Neural cell (in vitro differentiated cells): ENCODE results near the gene UBE2L3. TPM values are rescaled to one million over a fixed set of nuclear protein-coding genes. Genes with fewer than 3 reads are reported as not detected.

ENCODE experiments used
- H2AFZ ChIP-seq: fragments of 200-600, 300-800 bp; sonication (generic), shearing (Covaris generic); 2 replicates; pipeline ENCODE4 v1.6.0; 2014; ENCODE audit warnings: low read depth, mild to moderate bottlenecking, antibody characterized with exemption, low read length, moderate library complexity
- H3F3A ChIP-seq: fragments of 200-600 bp; shearing (Covaris generic); 2 replicates; pipeline ENCODE4 v1.6.1; 2016; ENCODE audit warnings: mild to moderate bottlenecking, moderate library complexity, mixed read lengths, antibody characterized with exemption, low read length; ENCODE audit not compliant: insufficient read depth, poor library complexity, severe bottlenecking
- H3K27ac ChIP-seq: fragments of 200-600, 300-800 bp; sonication (generic), shearing (Covaris generic); 2 replicates; pipeline ENCODE4 v1.5.1; 2014; ENCODE audit warnings: mild to moderate bottlenecking, low read length, moderate library complexity
- H3K27me3 ChIP-seq: fragments of 300-800, 200-600 bp; sonication (generic), shearing (Covaris generic); 2 replicates; pipeline ENCODE4 v1.6.0; 2014; ENCODE audit warnings: mild to moderate bottlenecking, low read depth, low read length, moderate library complexity; ENCODE audit not compliant: insufficient read depth
- H3K36me3 ChIP-seq: fragments of 300-800, 200-600 bp; sonication (generic), shearing (Covaris generic); 2 replicates; pipeline ENCODE4 v1.5.1; 2014; ENCODE audit warnings: mild to moderate bottlenecking, antibody characterized with exemption, low read length, moderate library complexity; ENCODE audit not compliant: insufficient read depth
- H3K4me2 ChIP-seq: fragments of 300-800, 200-600 bp; sonication (generic), shearing (Covaris generic); 2 replicates; pipeline ENCODE4 v1.6.0; 2014; ENCODE audit warnings: mild to moderate bottlenecking, low read length
- H3K4me3 ChIP-seq: fragments of 300-800, 200-600 bp; sonication (generic), shearing (Covaris generic); 2 replicates; pipeline ENCODE4 v1.5.1; 2014; ENCODE audit warnings: mild to moderate bottlenecking, low read length, moderate library complexity
- H3K79me2 ChIP-seq: fragments of 200-600 bp; shearing (Covaris generic); replicated peaks from 2 replicates; pipeline ENCODE4 v1.6.0; 2014; ENCODE audit warnings: mild to moderate bottlenecking, low read length, moderate library complexity; ENCODE audit not compliant: insufficient read depth
- H3K9ac ChIP-seq: fragments of 300-800, 200-600 bp; sonication (generic), shearing (Covaris generic); 2 replicates; pipeline ENCODE4 v1.6.1; 2016; ENCODE audit warnings: mild to moderate bottlenecking, low read length, mixed read lengths
- H3K9me2 ChIP-seq: fragments of 200-600 bp; shearing (Covaris generic); 2 replicates; pipeline ENCODE4 v1.6.1; 2016; ENCODE audit warnings: mild to moderate bottlenecking, low read length, mixed read lengths; ENCODE audit not compliant: insufficient read depth
- H3K9me3 ChIP-seq: fragments of 200-600, 300-800 bp; sonication (generic), shearing (Covaris generic); 2 replicates; pipeline ENCODE4 v1.6.1; 2016; ENCODE audit warnings: mild to moderate bottlenecking, mixed run types, low read length, moderate library complexity, mixed read lengths
- H4K20me1 ChIP-seq: fragments of 200-600 bp; shearing (Covaris generic); 2 replicates; pipeline ENCODE4 v1.6.1; 2016; ENCODE audit warnings: mild to moderate bottlenecking, mixed run types; ENCODE audit not compliant: insufficient read depth
- EP300 ChIP-seq: fragments of 450-650 bp; conservative IDR thresholded peaks from 2 replicates; pipeline ENCODE4 v1.6.1; 2014; ENCODE audit warnings: antibody characterized with exemption, mild to moderate bottlenecking, moderate library complexity; ENCODE audit not compliant: poor library complexity, severe bottlenecking
- EZH2 ChIP-seq: fragments of 200-600, 300-800 bp; shearing (Covaris generic), sonication (generic); IDR thresholded peaks from 2 replicates; pipeline ENCODE4 v1.6.1; 2014; ENCODE audit warnings: antibody characterized with exemption, low read length, borderline replicate concordance, mild to moderate bottlenecking; ENCODE audit not compliant: insufficient read depth, poor library complexity, severe bottlenecking
- MXI1 ChIP-seq: fragments of 450-650 bp; conservative IDR thresholded peaks from 2 replicates; pipeline ENCODE4 v1.6.1; 2014; ENCODE audit warnings: antibody characterized with exemption, mild to moderate bottlenecking; ENCODE audit not compliant: poor library complexity, severe bottlenecking
- POLR2AphosphoS5 ChIP-seq: IDR thresholded peaks from 2 replicates; pipeline ENCODE4 v1.6.1; 2012
- RAD21 ChIP-seq: fragments of 450-650 bp; conservative IDR thresholded peaks from 2 replicates; pipeline ENCODE4 v1.6.1; 2014; ENCODE audit warnings: antibody characterized with exemption, mild to moderate bottlenecking, moderate library complexity
- REST ChIP-seq: IDR thresholded peaks from 2 replicates; pipeline ENCODE4 v1.6.1; 2012; ENCODE audit warnings: borderline replicate concordance
- SMC3 ChIP-seq: fragments of 450-650 bp; conservative IDR thresholded peaks from 2 replicates; pipeline ENCODE4 v1.6.1; 2014; ENCODE audit warnings: antibody characterized with exemption, mild to moderate bottlenecking, moderate library complexity; ENCODE audit not compliant: poor library complexity
- TAF1 ChIP-seq: IDR thresholded peaks from 2 replicates; pipeline ENCODE4 v1.6.1; 2012; ENCODE audit warnings: low read depth
- polyA plus RNA-seq: library from polyadenylated mRNA; depleted of rRNA; stranded (reverse); fragments of >200 nt; gene quantifications from 2 replicates; pipeline ENCODE4 v1.2.3, GENCODE V29; 2014
- TF ChIP-seq, protein P1 (sequence below): fragments of 450-650 bp; IDR thresholded peaks from 2 replicates; pipeline ENCODE4 v1.5.1; 2014; ENCODE audit warnings: antibody characterized with exemption, mild to moderate bottlenecking, moderate library complexity; ENCODE audit not compliant: poor library complexity, severe bottlenecking

UBE2L3 gene
- polyA plus RNA-seq, 1 donor from 2014 or later: 49.1 TPM

DNA sequence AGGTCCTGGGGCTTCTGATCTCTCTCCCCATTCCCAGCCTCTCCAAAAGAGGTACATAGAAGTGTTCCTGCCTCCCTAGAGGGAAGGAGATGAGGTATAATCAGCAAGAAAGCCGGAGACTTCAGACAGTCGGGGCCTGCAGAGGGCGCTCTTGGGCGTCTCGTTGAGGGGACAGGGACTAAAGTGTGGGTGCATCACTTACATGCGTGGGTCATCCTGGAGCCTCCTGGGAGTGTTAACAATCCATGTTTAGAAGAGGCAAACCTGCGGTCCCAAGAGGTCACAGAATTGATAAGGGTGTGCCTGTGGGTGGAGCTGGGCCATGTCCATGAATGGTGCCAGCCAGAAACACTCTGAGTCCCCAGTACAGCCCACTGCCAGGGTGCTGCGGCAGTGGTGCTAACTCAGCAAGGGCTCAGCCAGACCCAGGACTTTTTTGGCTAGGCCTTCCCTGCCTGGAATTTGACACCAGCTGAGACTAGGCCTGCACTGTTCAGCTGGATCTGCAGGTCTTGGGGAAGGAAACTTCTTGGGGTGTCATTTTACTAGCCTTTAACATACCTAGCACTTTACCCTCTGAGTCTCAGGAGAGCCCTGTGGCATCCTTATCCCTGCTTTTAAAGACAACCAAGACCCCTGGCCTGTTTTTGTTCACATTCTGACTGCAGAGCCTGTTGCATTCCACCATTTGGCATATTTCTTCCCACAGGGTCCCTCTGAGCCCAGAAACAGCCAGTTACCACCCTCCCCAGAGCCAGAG lies 56.8 kb downstream of the UBE2L3 start:
- Histone ChIP-seq H3K9me2 (no peaks in the 10 kb centered on the region), H3K9me3 (no peaks in the 10 kb centered on the region), H3K27ac (no peak overlapping the region), H3K79me2 (no peaks in the 10 kb centered on the region), H3F3A (no peaks in the 10 kb centered on the region), H3K9ac (no peak overlapping the region), H3K4me2 (no peak overlapping the region), H4K20me1 (no peaks in the 10 kb centered on the region), H3K27me3 (no peaks in the 10 kb centered on the region), H3K36me3 (no peaks in the 10 kb centered on the region), H3K4me3 (no peak overlapping the region), H2AFZ (no peak overlapping the region)
- TF ChIP-seq SMC3: no peak
- TF ChIP-seq EZH2: no peak
- TF ChIP-seq, protein P1, sequence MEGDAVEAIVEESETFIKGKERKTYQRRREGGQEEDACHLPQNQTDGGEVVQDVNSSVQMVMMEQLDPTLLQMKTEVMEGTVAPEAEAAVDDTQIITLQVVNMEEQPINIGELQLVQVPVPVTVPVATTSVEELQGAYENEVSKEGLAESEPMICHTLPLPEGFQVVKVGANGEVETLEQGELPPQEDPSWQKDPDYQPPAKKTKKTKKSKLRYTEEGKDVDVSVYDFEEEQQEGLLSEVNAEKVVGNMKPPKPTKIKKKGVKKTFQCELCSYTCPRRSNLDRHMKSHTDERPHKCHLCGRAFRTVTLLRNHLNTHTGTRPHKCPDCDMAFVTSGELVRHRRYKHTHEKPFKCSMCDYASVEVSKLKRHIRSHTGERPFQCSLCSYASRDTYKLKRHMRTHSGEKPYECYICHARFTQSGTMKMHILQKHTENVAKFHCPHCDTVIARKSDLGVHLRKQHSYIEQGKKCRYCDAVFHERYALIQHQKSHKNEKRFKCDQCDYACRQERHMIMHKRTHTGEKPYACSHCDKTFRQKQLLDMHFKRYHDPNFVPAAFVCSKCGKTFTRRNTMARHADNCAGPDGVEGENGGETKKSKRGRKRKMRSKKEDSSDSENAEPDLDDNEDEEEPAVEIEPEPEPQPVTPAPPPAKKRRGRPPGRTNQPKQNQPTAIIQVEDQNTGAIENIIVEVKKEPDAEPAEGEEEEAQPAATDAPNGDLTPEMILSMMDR: no peak
- TF ChIP-seq REST: no peak
- TF ChIP-seq MXI1: no peak
- no peak for TF ChIP-seq EP300
- TF ChIP-seq RAD21: no peak
- no peak for TF ChIP-seq POLR2AphosphoS5

GRCh38 chr22:21624880-21625791 lies 57.6 kb downstream of the UBE2L3 start:
- no peak overlapping the region for H3K4me3 ChIP-seq
- H2AFZ ChIP-seq: no peak overlapping the region
- H3K36me3 ChIP-seq: no peaks in the 10 kb centered on the region
- H3K9ac ChIP-seq: no peak overlapping the region
- no peaks in the 10 kb centered on the region for H4K20me1 ChIP-seq
- no peaks in the 10 kb centered on the region for H3K9me2 ChIP-seq
- H3K27ac ChIP-seq: no peak overlapping the region
- no peak overlapping the region for H3K4me2 ChIP-seq
- H3K79me2 ChIP-seq: no peaks in the 10 kb centered on the region
- H3K9me3 ChIP-seq: no peaks in the 10 kb centered on the region
- H3F3A ChIP-seq: no peaks in the 10 kb centered on the region
- H3K27me3 ChIP-seq: no peaks in the 10 kb centered on the region
- TF ChIP-seq EP300: no peak
- no peak for TF ChIP-seq SMC3
- no peak for TF ChIP-seq EZH2
- no peak for TF ChIP-seq POLR2AphosphoS5
- TF ChIP-seq TAF1: no peak
- TF ChIP-seq RAD21: no peak
- TF ChIP-seq REST: no peak
- no peak for TF ChIP-seq MXI1
